Kidney (tissue), 22 donors: ENCODE measurements around the gene ASCC3. TPM values are rescaled to one million over a fixed set of nuclear protein-coding genes. Genes with fewer than 3 reads are reported as not detected.

Experiments
- DNase-seq, 5 donors: peaks; one replicate each; pipeline ENCODE4 v3.0.0-alpha.2; 2013 to 2020
- FAIRE-seq: peaks from 2 replicates; lab custom pipeline; 2012; peaks lifted over from hg19 to GRCh38; lab: Jason Lieb, UNC
- H3K27ac ChIP-seq, 2 donors: one replicate each; pipeline ENCODE4 v1.7.0; 2013; ENCODE audit warnings: low read depth in 2 of 2, low read length in 2 of 2, inconsistent platforms in 1 of 2
- H3K27me3 ChIP-seq: one replicate; pipeline ENCODE4 v1.7.1; 2013; ENCODE audit warnings: low read length, inconsistent platforms; ENCODE audit not compliant: control insufficient read depth, insufficient read depth
- H3K36me3 ChIP-seq, 3 donors: one replicate each; pipeline versions ENCODE4 v1.7.0 to v1.7.1; 2013; ENCODE audit warnings: low read length in 3 of 3, control low read depth in 1 of 3, inconsistent platforms in 1 of 3; ENCODE audit not compliant: insufficient read depth in 3 of 3, control insufficient read depth in 2 of 3
- H3K4me1 ChIP-seq, 3 donors: one replicate each; pipeline versions ENCODE4 v1.7.0 to v1.7.1; 2013; ENCODE audit warnings: low read length in 3 of 3, inconsistent platforms in 1 of 3, low read depth in 1 of 3; ENCODE audit not compliant: control insufficient read depth in 2 of 3, insufficient read depth in 2 of 3
- H3K4me3 ChIP-seq, 3 donors: one replicate each; pipeline versions ENCODE4 v1.7.0 to v1.8.1; 2013; ENCODE audit warnings: low read length in 3 of 3, control low read depth in 1 of 3, inconsistent platforms in 1 of 3
- H3K9ac ChIP-seq, 3 donors: one replicate each; pipeline versions ENCODE4 v1.7.0 to v1.7.1; 2013; ENCODE audit warnings: low read length in 3 of 3, control low read depth in 1 of 3, inconsistent platforms in 1 of 3
- H3K9me3 ChIP-seq, 3 donors: one replicate each; pipeline versions ENCODE4 v1.7.0 to v1.7.1; 2013; ENCODE audit warnings: low read length in 3 of 3, control low read depth in 1 of 3, inconsistent platforms in 1 of 3; ENCODE audit not compliant: control insufficient read depth in 2 of 3, insufficient read depth in 1 of 3
- intact Hi-C: fragments of 100-400 bp; cut with DNase I; formaldehyde crosslinking; loops from one replicate; pipeline ENCODE4 v1.11.1; 2022
- long read RNA-seq, 10 donors: library from polyadenylated mRNA in 1 of 10; unstranded in 1 of 10; transcript quantifications; one replicate each; pipeline ENCODE4 v2.0.0 and lab custom pipeline, GENCODE V29; 2021 to 2026
- polyA plus RNA-seq: library from polyadenylated mRNA; stranded (reverse); fragments of 350-450 nt; fragmentation: Illumina TruSeq; extraction: RNeasy Lipid Tissue Mini Kit (QIAGEN cat#74804); gene quantifications from one replicate; pipeline ENCODE4 v1.2.3, GENCODE V29; 2014; ENCODE audit warnings: low read depth, low replicate concordance; ENCODE audit not compliant: insufficient read depth
- total RNA-seq: library from RNA; stranded (reverse); fragmentation: NEBNext Ultra II Directional; extraction: Animal tissue kit (Norgen Biotek cat#: 25700); gene quantifications from one replicate; pipeline ENCODE4 v1.2.1, GENCODE V29; 2021
- TF ChIP-seq, protein P1 (sequence below): IDR thresholded peaks from 3 replicates; pipeline ENCODE4 v1.5.1; 2012; ENCODE audit warnings: mild to moderate bottlenecking, moderate library complexity, borderline replicate concordance; ENCODE audit not compliant: insufficient read depth; ENCODE audit errors: extremely low read depth
- donor health status: control.
- donor health status: control.
- donor health status: control.
- donor health status: control.
- donor health status: control.
- donor health status: DM: yes; HTN: yes; CAD: no.
- donor health status: Normal renal cell carcinoma (clear cell type).

ASCC3 gene, protein sequence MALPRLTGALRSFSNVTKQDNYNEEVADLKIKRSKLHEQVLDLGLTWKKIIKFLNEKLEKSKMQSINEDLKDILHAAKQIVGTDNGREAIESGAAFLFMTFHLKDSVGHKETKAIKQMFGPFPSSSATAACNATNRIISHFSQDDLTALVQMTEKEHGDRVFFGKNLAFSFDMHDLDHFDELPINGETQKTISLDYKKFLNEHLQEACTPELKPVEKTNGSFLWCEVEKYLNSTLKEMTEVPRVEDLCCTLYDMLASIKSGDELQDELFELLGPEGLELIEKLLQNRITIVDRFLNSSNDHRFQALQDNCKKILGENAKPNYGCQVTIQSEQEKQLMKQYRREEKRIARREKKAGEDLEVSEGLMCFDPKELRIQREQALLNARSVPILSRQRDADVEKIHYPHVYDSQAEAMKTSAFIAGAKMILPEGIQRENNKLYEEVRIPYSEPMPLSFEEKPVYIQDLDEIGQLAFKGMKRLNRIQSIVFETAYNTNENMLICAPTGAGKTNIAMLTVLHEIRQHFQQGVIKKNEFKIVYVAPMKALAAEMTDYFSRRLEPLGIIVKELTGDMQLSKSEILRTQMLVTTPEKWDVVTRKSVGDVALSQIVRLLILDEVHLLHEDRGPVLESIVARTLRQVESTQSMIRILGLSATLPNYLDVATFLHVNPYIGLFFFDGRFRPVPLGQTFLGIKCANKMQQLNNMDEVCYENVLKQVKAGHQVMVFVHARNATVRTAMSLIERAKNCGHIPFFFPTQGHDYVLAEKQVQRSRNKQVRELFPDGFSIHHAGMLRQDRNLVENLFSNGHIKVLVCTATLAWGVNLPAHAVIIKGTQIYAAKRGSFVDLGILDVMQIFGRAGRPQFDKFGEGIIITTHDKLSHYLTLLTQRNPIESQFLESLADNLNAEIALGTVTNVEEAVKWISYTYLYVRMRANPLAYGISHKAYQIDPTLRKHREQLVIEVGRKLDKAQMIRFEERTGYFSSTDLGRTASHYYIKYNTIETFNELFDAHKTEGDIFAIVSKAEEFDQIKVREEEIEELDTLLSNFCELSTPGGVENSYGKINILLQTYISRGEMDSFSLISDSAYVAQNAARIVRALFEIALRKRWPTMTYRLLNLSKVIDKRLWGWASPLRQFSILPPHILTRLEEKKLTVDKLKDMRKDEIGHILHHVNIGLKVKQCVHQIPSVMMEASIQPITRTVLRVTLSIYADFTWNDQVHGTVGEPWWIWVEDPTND (N-terminal part only)
- 31.7 TPM for total RNA-seq
- polyA plus RNA-seq, result 7.7 TPM
- long read RNA-seq, donor 1, partial matches to known transcripts, result 0 of 2 reads
- long read RNA-seq, donor 1, other reads (novel, unspliced or antisense), result 0 of 2 reads
- long read RNA-seq, donor 2, partial matches to known transcripts, result 0 of 1 reads
- long read RNA-seq, donor 2, other reads (novel, unspliced or antisense), result 0 of 1 reads
- long read RNA-seq, donor 3, result 0 reads
- long read RNA-seq, donor 4, partial matches to known transcripts, result 0 of 1 reads
- long read RNA-seq, donor 4, other reads (novel, unspliced or antisense), result 0 of 1 reads
- long read RNA-seq, donor 5, result 0 reads
- long read RNA-seq, donor 6, partial matches to known transcripts, result 0 of 1 reads
- long read RNA-seq, donor 6, other reads (novel, unspliced or antisense), result 0 of 1 reads
- long read RNA-seq, donor 7, partial matches to known transcripts, result 7 of 10 reads
- long read RNA-seq, donor 7, other reads (novel, unspliced or antisense), result 2 of 10 reads
- long read RNA-seq, donor 8, result 0 reads
- long read RNA-seq, donor 9, partial matches to known transcripts, result 0 of 3 reads
- long read RNA-seq, donor 9, other reads (novel, unspliced or antisense), result 0 of 3 reads
- long read RNA-seq, donor 10, partial matches to known transcripts, result 0 of 3 reads
- long read RNA-seq, donor 10, other reads (novel, unspliced or antisense), result 0 of 3 reads

DNA sequence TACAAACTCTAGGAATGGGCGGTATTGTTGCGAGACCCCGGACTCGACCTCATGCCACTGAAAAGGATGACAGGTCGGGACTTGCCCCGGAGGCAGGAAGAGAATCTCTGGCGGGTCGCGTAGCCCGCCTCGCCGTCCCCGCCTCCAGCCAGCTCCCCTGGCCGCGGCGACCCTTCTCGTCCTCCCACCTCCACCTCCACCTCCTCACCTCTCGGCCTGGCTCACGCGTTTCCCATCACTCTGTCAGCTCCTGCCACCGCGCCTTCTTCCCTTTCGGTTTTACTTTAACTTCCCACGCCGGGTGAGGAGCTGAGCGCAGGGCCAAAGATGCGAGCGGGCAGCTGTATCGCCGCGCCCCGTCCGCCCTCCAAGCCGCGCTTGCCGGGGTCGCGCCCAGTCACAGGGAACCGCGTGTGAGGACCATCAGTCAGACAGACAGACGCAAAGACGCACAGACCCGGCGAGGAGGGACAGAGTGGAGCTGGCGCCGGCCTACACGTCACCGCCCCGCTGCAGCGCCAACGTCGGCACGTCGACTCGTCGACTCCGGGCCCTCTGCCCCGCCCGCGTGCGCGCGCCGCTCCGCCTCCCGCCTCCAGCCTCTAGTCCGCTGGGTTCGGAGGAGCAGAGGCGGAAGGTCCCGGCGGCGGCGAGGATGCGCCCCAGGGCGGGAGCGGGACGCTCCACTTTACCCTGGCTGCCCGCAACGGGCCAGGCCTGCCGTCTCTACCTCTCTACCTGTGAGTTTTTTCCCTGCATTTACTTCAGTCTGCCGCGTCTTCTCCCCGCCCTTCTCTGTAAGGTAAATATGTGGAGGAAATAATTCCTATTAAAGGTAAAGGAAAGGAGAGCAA lies at the start of gene ASCC3:
Gene ASCC3, minus strand, starts transcription at position 477 of the 854 bp plus-strand sequence. CDS start 13,332 bp downstream, outside the sequence.
- intact Hi-C loops, result no loop called here
- TF ChIP-seq, protein P1, sequence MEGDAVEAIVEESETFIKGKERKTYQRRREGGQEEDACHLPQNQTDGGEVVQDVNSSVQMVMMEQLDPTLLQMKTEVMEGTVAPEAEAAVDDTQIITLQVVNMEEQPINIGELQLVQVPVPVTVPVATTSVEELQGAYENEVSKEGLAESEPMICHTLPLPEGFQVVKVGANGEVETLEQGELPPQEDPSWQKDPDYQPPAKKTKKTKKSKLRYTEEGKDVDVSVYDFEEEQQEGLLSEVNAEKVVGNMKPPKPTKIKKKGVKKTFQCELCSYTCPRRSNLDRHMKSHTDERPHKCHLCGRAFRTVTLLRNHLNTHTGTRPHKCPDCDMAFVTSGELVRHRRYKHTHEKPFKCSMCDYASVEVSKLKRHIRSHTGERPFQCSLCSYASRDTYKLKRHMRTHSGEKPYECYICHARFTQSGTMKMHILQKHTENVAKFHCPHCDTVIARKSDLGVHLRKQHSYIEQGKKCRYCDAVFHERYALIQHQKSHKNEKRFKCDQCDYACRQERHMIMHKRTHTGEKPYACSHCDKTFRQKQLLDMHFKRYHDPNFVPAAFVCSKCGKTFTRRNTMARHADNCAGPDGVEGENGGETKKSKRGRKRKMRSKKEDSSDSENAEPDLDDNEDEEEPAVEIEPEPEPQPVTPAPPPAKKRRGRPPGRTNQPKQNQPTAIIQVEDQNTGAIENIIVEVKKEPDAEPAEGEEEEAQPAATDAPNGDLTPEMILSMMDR, result no peak
- Histone ChIP-seq H3K36me3 (no peaks in the 10 kb centered on the region), H3K9me3 (no peaks in the 10 kb centered on the region), H3K9ac (peak within 1 kb of the TSS; percentile 80 to 96 (median 85)), H3K4me3 (peak within 1 kb of the TSS; percentile 89 to 92 (median 90)), H3K27me3 (no peaks in the 10 kb centered on the region), H3K4me1 (peaks cover 0 to 5% (median 3%) of the 10 kb centered on the region in 3 donors), H3K27ac (peak within 1 kb of the TSS; percentile 80 to 90)
- FAIRE-seq (no peak), DNase-seq (peak; percentile 91 to 98 (median 93))

DNA sequence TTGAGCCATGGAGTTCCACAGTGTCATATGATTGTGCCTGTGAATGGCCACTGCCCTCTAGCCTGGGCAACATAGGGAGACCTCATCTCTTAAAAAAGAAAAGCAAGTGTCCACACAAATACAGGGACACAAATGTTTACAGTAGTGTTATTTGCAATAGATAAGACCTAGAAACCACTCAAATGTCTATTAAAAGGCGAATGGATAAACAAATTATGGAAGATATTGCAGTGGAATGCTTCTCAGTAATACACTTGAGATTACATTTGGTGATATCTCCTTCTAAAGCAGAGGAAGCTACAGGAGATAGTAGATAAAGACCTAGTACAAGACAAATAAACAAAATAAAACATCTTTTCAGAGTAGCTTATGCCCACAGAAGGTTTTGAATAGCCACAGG lies 44.6 kb upstream of the ASCC3 start:
- TF ChIP-seq, protein P1, result no peak
- no peaks in the 10 kb centered on the region for H3K4me1 ChIP-seq
- DNase-seq, result no peak
- no peak overlapping the region for H3K4me3 ChIP-seq
- FAIRE-seq, result no peak
- H3K9ac ChIP-seq, result no peak overlapping the region
- no peak overlapping the region for H3K27ac ChIP-seq
- no peaks in the 10 kb centered on the region for H3K9me3 ChIP-seq
- intact Hi-C loops, result no loop called here
- H3K36me3 ChIP-seq, result no peaks in the 10 kb centered on the region
- no peaks in the 10 kb centered on the region for H3K27me3 ChIP-seq
